ENCODE measurements around the gene TIGD6. TPM values are rescaled to one million over a fixed set of nuclear protein-coding genes. Genes with fewer than 3 reads are reported as not detected.
A peak's percentile ranks its signal among the peaks of the same experiment; 100 is the strongest.

The TIGD6 gene
- total RNA-seq, 1 experiment from 2014 or later, result 4.3 TPM

GRCh38 chr5:149954798-149955197 lies 45.7 kb downstream of the TIGD6 start:
- Histone ChIP-seq H3K4me1 (peaks cover 30% of the 10 kb centered on the region), H3K27me3 (replicated peaks; ENCODE audit: control insufficient read depth, insufficient read depth, low read length) (no peaks in the 10 kb centered on the region), H3K36me3 (ENCODE audit: control insufficient read depth, insufficient read depth, low read length) (no peaks in the 10 kb centered on the region; the same call in 1 of the 2 replicates), H3K4me3 (ENCODE audit: low read depth, low read length) (no peak overlapping the region), H3K9me3 (no peaks in the 10 kb centered on the region)
- Mint-ChIP-seq H3K27me3 (ENCODE audit: insufficient read depth, unreplicated experiment) (no peaks in the 10 kb centered on the region), H3K36me3 (ENCODE audit: insufficient read depth, unreplicated experiment) (peaks cover 6% of the 10 kb centered on the region), H3K4me1 (ENCODE audit: low read depth, unreplicated experiment) (peaks cover 8% of the 10 kb centered on the region), H3K27ac (ENCODE audit: unreplicated experiment) (no peak overlapping the region), H3K4me3 (ENCODE audit: unreplicated experiment) (no peak overlapping the region), H3K9me3 (ENCODE audit: unreplicated experiment) (no peaks in the 10 kb centered on the region)
- no peak for DNase-seq
- BruUV-seq (replicated peaks), result no TSS peak
- intact Hi-C loops (cut with micrococcal nuclease; ENCODE audit: unreplicated experiment), result no loop called here
- no peak for TF ChIP-seq CTCF (IDR thresholded peaks at IDR 0.05; ENCODE audit: insufficient read depth in 1 of 2, low read depth in 1 of 2, low read length in 1 of 2, severe bottlenecking in 1 of 2, unreplicated experiment in 1 of 2)
- CTCF ChIA-PET, result no interaction called here
- POLR2A ChIA-PET, result no interaction called here

GRCh38 chr5:149953436-149954121 lies 46.9 kb downstream of the TIGD6 start:
- no TSS peak for BruUV-seq (replicated peaks)
- POLR2A ChIA-PET, result no interaction called here
- DNase-seq, result no peak
- Mint-ChIP-seq H3K36me3 (ENCODE audit: insufficient read depth, unreplicated experiment) (no peaks in the 10 kb centered on the region), H3K9me3 (ENCODE audit: unreplicated experiment) (no peaks in the 10 kb centered on the region), H3K27ac (ENCODE audit: unreplicated experiment) (no peak overlapping the region), H3K4me3 (ENCODE audit: unreplicated experiment) (no peak overlapping the region), H3K27me3 (ENCODE audit: insufficient read depth, unreplicated experiment) (no peaks in the 10 kb centered on the region), H3K4me1 (ENCODE audit: low read depth, unreplicated experiment) (peaks cover 2% of the 10 kb centered on the region)
- Histone ChIP-seq H3K36me3 (ENCODE audit: control insufficient read depth, insufficient read depth, low read length) (no peaks in the 10 kb centered on the region; the same call in 1 of the 2 replicates), H3K4me1 (peaks cover 18% of the 10 kb centered on the region), H3K27me3 (replicated peaks; ENCODE audit: control insufficient read depth, insufficient read depth, low read length) (no peaks in the 10 kb centered on the region), H3K9me3 (no peaks in the 10 kb centered on the region), H3K4me3 (ENCODE audit: low read depth, low read length) (no peak overlapping the region)
- TF ChIP-seq CTCF (IDR thresholded peaks at IDR 0.05; ENCODE audit: insufficient read depth in 1 of 2, low read depth in 1 of 2, low read length in 1 of 2, severe bottlenecking in 1 of 2, unreplicated experiment in 1 of 2), result no peak
- intact Hi-C loops (cut with micrococcal nuclease; ENCODE audit: unreplicated experiment), result no loop called here
- CTCF ChIA-PET, result interaction anchor here (0.6 kb wide), 1 partner anchor 120 kb away, joined by 3 read pairs; no protein-coding TSS in a partner anchor

GRCh38 chr5:149951138-149951749 lies 49.2 kb downstream of the TIGD6 start:
- Histone ChIP-seq H3K4me1 (peaks cover 14% of the 10 kb centered on the region), H3K36me3 (ENCODE audit: control insufficient read depth, insufficient read depth, low read length) (no peaks in the 10 kb centered on the region; the same call in 1 of the 2 replicates), H3K4me3 (ENCODE audit: low read depth, low read length) (no peak overlapping the region), H3K9me3 (no peaks in the 10 kb centered on the region), H3K27me3 (replicated peaks; ENCODE audit: control insufficient read depth, insufficient read depth, low read length) (no peaks in the 10 kb centered on the region)
- Mint-ChIP-seq H3K4me1 (ENCODE audit: low read depth, unreplicated experiment) (peaks cover 12% of the 10 kb centered on the region), H3K9me3 (ENCODE audit: unreplicated experiment) (no peaks in the 10 kb centered on the region), H3K36me3 (ENCODE audit: insufficient read depth, unreplicated experiment) (no peaks in the 10 kb centered on the region), H3K27me3 (ENCODE audit: insufficient read depth, unreplicated experiment) (no peaks in the 10 kb centered on the region), H3K4me3 (ENCODE audit: unreplicated experiment) (no peak overlapping the region), H3K27ac (ENCODE audit: unreplicated experiment) (peak overlapping the region; percentile 11)
- BruUV-seq (replicated peaks), result no TSS peak
- peak; percentile 24 to 25 for TF ChIP-seq CTCF (IDR thresholded peaks at IDR 0.05; ENCODE audit: insufficient read depth in 1 of 2, low read depth in 1 of 2, low read length in 1 of 2, severe bottlenecking in 1 of 2, unreplicated experiment in 1 of 2)
- DNase-seq, result peak in 1 of 2 experiments; percentile 20
- intact Hi-C loops (cut with micrococcal nuclease; ENCODE audit: unreplicated experiment), result no loop called here
- POLR2A ChIA-PET, result interaction anchor here (1.9 kb wide), 1 partner anchor 9 kb away, joined by 9 read pairs; the partner anchor contains the start of gene SLC26A2
- CTCF ChIA-PET, result interaction anchor here (1.2 to 1.9 kb wide), 3 partner anchors 8 to 11 kb away, joined by 3 to 7 read pairs (median 5); partner anchors contain the start of gene SLC26A2

Data from Caco-2 (cell line).